Activated CD8-positive, alpha-beta memory T cell treated with anti-CD3 and anti-CD28 coated beads, Interleukin-2, amount 50 U/mL, for 24 hours (primary cell): ENCODE measurements around the gene LARGE1.

Source experiments
- DNase-seq: peaks from one replicate; pipeline ENCODE4 v3.0.0-alpha.2; 2020; ENCODE audit errors: extremely low read depth

LARGE1 gene

GRCh38 chr22:33427461-33427860 lies 492.8 kb downstream of the LARGE1 start:
- no peak for DNase-seq

DNA sequence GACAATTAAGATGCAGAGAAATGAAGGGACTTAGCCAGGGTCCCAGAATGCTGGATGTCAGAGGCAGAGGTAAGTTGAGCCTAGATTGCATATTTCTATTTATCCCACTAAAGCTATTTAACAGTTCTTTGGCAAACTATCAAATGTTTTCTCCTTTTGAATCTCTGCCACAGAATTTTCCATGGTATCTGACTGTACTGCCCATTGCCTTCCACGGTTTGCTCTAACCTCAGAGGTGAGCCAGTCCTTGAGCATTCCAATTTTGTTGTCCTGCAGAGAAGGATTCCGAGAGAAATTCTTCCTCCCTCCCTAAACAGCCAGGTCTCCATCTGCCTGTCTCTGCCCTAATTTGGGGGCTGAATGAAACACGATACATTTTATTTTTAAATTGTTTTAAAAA lies 493.8 kb downstream of the LARGE1 start:
- no peak for DNase-seq

- DNase-seq, result no peak
These were observed 498.4 kb downstream of the LARGE1 start for GRCh38 chr22:33421859-33422258.

DNA sequence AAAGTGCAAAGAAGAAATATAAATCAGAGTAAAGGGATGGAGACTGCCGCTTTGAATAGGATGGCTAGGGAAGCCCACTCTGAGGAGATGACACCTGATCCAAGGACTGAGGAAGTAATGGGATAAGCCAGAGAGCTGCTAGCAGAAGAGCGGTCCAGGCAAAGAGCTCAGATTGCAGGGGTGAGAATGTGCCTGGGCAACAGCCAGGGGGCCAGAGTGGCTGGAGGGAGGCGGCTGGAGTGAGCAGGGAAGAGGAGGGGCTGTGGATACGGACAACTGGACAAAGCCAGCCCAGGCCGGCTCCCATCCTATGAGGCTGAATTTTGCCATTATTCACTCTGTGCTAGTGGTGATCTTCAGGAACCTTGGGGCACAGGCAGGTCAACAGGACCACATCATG lies 501.8 kb downstream of the LARGE1 start:
- no peak for DNase-seq

DNA sequence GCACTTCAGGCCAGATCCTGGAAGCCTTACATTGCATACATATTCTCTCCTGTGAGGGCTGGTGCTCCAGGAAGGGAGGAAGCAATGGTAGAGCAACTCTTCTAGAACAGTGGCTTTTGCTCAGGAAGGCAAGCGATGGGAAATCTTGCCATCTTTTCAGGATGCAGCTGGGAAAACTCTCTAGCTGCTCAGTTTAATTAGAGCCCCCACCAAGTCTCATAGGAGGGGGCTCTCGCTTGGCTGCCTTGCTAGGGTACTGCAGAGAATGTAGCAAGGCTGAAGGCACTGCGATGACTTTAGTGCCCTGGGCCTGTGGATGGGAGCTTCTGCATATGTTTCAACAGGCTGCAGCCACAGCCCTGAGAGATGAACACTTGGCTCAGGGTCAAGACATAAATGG lies 504.9 kb downstream of the LARGE1 start:
- DNase-seq, result no peak

- DNase-seq, result no peak
These were observed 511.2 kb downstream of the LARGE1 start for GRCh38 chr22:33409079-33409478.

- no peak for DNase-seq
These were observed 515.1 kb downstream of the LARGE1 start for GRCh38 chr22:33405194-33405593.

- DNase-seq, result no peak
These were observed 515.6 kb downstream of the LARGE1 start for GRCh38 chr22:33404723-33405122.

DNA sequence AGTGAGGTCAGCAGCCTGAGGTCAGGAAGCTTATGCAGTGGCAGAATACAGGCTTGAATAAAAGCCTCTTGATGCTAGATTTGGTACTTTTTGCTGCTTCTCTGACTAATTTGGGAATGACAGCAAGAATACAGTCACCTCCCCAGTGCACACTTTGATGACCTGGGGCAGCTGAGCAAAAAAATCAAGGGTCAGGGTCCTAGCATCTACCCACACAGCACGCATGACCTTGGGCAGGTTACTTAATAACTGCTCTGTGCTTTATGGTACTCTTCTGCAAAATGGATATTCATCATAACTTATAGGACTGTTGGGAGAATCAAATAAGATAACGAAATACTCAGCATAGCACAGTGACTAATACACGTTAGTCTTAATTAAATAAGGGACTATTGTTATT lies 518.0 kb downstream of the LARGE1 start:
- no peak for DNase-seq

- no peak for DNase-seq
These were observed 519.0 kb downstream of the LARGE1 start for GRCh38 chr22:33401291-33401690.

GRCh38 chr22:33400891-33401290 lies 519.4 kb downstream of the LARGE1 start:
- DNase-seq, result no peak

- no peak for DNase-seq
These were observed 520.0 kb downstream of the LARGE1 start for GRCh38 chr22:33400061-33400840.

DNA sequence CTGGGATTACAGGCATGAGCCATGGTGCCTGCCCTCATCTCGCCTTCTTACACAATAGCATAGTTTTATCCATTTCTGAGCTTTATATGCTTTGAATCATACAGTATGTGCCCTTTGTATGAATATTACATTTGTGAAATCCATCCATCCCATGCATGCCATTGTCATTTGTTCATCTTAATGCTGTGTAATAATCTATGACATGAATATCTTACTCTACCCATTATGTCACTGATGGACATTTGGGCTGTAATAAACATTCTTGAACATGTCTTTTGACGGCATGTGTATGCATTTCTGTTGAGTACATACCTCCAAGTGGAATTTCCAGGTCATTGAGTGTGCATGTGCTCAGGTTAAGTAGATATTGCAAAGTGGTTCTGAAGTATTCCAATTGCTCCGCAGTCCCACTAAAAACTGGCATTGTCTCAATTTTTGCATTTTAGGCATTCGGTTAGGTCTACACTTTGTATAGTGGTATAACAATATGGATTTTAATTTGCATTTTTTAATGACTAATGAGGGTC lies 522.8 kb downstream of the LARGE1 start:
- DNase-seq, result no peak

- DNase-seq, result no peak
These were observed 526.8 kb downstream of the LARGE1 start for GRCh38 chr22:33393432-33393831.

GRCh38 chr22:33391298-33391697 lies 529.0 kb downstream of the LARGE1 start:
- no peak for DNase-seq

- no peak for DNase-seq
These were observed 530.3 kb downstream of the LARGE1 start for GRCh38 chr22:33389936-33390335.

DNA sequence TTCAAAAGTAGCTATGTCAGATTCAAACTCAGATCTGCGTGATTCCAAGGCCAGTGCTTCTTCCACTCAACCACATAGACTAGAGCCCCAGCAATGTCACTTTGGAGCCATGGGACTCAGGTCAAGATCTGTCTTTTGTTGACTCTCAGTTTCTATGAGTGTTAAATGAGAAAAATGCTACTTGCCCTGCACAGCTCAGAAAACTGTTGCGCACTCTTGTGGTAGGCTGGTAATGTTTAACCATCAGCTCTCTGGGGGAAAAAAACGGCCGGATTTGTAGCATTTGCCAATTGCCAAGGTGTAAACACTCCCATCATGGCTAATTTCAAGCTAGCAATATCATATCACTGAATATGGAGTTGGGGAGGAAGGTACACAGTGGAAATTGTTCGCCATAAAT lies 534.0 kb downstream of the LARGE1 start:
- DNase-seq, result no peak

DNA sequence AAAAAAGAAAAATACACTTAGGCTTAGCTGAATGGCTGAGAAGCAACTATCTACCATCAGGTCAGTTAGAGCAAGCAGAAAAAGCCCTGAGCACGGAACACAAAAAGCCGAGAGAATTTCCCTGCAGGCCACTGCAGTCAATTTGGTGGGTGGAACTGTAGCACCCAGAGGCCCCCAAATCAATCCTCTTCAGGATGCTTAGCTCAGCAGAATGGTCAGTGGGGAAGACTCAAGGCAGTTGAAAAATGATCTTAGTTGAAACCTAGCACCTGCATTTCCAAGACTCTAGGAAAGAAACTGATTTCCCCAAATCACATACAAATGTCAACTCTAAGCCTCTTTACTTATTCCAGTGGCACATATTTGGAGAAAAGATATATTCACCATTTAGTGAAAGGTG lies 534.7 kb downstream of the LARGE1 start:
- DNase-seq, result no peak

DNA sequence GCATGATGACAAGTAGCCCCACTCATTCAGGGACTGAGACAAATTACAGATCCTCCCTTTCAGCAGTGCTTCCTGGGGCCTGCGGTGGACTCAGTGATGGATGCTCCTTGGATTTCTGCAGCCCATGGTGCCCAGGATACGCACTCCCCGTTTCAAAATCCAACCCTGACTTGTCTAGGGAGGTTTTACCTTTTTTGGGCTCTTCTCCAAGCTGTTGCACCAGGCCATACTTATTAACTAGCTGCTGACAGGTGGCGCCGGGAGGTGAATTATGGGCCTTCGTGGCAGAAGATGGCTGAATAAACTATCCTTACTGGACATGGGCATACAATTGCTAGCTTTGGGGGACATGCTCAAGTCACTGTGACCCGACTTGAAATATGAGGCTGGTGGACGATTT lies 537.8 kb downstream of the LARGE1 start:
- DNase-seq, result no peak

- DNase-seq, result no peak
These were observed 538.5 kb downstream of the LARGE1 start for GRCh38 chr22:33381531-33382406.

DNA sequence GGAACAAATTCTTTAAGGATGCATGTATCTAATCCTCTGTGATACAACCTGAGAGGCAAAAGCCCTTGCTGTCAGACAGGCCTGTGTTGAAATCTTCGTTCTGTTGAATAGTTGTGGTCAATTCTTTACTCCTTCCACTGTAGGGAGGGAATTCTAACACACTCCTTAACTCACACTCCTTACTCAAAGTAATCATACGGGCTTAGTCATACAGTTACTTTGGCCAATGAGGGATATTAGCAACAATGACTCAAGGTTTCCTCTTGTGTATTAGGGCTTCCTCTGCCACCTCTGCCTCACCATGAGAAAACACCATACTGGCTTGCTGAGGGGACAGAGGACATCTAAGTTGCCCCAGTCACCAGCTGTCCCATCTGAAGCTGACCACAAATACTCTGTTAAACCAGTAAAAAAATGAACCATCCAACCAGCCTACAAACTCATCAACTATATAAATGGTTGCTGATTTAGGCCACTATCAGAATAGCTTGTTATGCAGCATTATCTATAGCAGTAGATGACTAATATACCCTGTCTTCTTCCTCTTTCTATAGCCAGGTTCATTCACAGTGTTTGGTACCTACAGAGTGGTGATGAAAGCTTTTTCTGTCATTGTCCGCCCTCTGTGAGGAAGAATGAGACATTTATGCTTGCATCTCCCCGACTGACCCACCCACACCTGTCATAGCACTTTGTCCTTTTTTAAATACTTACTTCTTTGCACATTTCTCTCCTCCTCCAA lies 539.3 kb downstream of the LARGE1 start:
- DNase-seq, result no peak

DNA sequence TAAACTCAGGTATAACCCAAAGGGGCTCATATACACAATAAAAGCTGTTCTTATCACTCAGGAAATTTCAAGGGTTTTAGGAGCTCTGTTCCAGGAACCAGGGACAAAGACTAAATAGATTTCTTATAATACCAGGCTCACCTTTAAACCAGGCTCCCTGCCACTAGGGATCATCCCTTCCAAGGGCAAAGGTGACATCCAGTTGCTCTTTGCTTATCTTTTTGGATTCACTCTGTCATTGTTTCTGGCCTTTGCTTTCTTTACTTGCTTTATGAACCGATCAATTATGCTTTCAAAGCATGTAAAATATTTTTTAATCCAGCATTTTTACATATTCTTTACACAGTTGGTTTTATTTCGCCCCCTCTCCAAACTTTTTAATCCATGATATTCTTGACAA lies 540.4 kb downstream of the LARGE1 start:
- DNase-seq, result no peak
